Measurements from ENCODE around the gene STARD10.
"Not testable (repeated sequence)": the region's sequence is repeated elsewhere in the genome, so short reads cannot be mapped to it uniquely, and the experiment has no call there.

Gene STARD10

GRCh38 chr11:72793425-72794367, at the start of gene STARD10:
Gene STARD10, minus strand, starts transcription at chr11:72794047. Its CDS starts 12,866 bp downstream, at chr11:72781181.
- peak; percentile 83 for FAIRE-seq

DNA sequence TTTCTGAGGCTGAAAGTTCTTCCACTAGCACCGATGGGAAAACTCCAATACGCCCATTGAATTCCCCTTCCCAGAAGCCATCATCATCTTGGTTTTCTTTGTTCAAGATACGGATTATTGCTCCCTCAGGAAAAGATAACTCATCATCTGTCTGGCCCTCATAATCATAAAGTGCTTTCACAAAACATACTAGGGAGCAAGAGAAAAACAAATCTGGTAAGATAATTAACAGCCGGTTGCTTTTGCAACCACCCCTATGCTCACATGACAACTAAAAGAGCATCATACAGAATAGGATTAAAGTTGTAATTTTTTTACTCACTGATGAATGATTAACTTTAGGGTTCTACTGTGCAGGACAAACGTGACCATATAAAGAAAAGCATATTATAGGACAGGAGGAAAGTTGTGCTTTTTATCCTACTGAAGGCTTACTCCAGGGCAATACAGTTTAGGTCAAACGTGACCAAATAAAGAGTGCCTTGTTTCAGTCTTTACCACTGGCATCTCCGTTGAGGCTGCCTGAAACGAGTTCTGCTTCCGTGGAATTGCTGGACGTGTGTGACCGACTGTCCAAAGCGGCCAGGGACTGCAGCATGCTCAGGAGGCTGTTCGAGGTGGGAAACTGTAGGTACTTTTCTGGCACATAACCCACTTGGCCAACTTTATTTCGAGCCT, 48.9 kb upstream of the STARD10 start:
- no peak for FAIRE-seq

- FAIRE-seq = no peak
Measured at GRCh38 chr11:72842126-72842525, 48.3 kb upstream of the STARD10 start.

- no peak for FAIRE-seq
Measured at GRCh38 chr11:72841397-72841796, 47.5 kb upstream of the STARD10 start.

DNA sequence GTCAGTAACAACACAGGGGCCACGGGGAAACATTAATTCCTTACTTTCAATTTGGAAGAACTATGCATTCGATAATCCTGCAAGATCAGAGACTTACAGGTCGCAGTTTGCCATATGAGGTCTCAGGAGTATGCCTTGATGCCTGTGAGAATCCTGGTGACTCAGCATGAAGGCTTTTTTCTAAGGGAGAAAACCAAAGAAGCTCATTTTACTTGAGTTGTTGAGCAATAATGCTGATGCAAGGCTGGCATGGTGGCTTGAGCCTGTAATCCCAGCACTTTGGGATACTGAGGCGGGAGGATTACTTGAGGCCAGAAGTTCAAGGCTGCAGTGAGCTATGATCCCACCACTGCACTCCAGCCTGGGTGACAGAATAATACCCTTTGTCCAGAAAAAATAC, 46.9 kb upstream of the STARD10 start:
- FAIRE-seq = no peak

- FAIRE-seq = no peak
Measured at GRCh38 chr11:72838691-72839305, 45.0 kb upstream of the STARD10 start.

- FAIRE-seq = no peak
Measured at GRCh38 chr11:72836111-72836510, 42.3 kb upstream of the STARD10 start.

DNA sequence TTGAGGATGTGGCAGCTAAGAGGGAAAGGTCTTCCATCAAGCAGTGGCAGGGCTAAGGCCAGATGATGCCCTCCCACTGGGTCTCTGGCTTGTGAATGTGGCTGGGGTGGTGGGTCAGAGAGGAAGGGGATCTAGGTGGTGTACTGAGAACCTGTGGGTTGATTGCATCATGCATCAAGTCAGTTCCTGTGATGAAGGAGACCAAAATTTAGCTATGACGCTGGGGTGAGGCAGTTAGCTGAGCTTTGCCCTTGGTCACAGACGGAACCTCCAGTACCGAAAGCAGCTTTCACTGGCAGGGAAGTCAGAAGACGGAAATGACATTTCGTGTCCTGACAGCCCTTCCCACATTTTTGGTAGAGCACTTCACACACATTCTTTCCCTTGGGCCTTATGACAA, 41.1 kb upstream of the STARD10 start:
- no peak for FAIRE-seq

- no peak for FAIRE-seq
Measured at GRCh38 chr11:72833811-72834493, 40.1 kb upstream of the STARD10 start.

DNA sequence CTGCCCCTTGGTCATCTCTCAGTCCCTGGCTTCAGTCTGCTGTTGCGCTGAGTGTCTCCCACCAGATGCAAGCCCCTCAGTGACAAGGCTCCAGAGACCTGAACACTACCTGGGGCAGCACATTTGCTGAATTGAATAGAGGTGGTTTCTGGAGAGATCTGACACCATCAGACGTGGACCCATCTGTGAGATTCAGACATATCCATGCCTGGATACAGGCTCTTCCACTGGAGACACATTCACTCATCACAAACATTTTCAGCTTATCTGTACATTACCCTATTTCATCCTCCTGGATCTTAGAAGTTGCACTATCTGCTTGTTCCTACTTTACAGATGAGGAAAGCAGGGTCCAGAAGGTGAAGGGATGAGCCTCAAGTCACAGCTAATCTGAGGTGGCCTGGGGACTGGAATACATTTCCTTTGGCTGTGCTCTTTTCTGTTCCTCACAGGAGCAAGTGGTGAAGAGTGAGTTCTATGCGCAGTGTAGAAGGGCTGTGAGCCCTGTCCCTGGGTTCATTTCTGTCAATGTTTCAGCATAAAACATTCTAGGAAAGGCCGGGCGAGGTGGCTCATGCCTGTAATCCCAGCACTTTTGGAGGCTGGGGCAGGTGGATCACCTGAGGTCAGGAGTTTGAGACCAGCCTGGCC, 39.4 kb upstream of the STARD10 start:
- no peak for FAIRE-seq

GRCh38 chr11:72832301-72833082, 38.6 kb upstream of the STARD10 start:
- no peak for FAIRE-seq

- no peak for FAIRE-seq
Measured at GRCh38 chr11:72831521-72832300, 37.9 kb upstream of the STARD10 start.

DNA sequence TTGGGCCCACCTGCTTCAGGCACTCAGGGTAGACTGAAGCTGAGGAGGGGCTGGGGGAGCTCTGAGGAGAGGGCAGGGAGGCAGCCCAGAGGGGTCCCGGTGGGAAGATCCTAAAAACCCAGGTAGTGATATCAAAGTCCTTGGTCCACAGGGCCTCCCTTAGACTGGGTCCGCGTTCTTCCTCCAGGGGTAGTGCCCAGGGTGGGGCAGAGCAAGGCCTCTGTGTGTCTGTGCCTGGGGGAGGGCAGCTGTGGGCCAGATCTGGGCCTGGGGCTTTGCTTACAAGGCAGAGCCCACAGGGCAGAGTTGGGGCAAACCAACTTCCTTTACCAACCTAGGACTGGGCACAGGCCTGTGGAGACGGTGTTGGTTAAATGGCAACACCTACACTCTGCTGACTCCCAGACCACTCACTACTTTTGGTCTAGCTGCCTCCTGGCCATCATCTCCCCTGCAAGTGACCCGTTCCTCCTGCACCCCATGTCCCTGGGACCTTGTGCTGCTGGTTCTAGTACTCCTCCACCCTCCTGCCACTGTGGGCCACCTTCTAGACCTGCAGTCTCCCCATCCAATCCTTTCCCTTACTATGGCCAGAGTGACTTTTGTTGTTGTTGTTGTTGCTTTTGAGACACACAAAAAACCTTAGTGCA, 36.2 kb upstream of the STARD10 start:
- no peak for FAIRE-seq

GRCh38 chr11:72829178-72829577, 35.3 kb upstream of the STARD10 start:
- no peak for FAIRE-seq

DNA sequence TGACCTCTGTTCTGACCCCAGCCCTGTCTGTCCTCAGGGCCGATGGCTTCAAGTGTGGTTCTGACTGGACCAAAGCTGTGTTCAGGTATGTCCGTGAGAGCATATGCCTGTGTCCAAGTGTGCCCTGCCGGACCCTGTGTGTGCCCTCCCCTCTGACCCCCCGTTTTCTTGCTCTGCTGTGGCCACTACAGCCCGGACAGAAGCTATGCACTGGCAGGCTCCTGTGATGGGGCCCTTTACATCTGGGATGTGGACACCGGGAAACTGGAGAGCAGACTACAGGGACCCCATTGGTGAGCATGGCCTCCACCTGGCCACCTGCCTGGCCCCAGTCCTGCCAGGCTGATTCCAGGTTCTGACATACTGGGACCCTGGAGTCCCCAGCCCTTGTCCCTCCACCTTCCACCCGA, 34.9 kb upstream of the STARD10 start:
- FAIRE-seq = no peak

DNA sequence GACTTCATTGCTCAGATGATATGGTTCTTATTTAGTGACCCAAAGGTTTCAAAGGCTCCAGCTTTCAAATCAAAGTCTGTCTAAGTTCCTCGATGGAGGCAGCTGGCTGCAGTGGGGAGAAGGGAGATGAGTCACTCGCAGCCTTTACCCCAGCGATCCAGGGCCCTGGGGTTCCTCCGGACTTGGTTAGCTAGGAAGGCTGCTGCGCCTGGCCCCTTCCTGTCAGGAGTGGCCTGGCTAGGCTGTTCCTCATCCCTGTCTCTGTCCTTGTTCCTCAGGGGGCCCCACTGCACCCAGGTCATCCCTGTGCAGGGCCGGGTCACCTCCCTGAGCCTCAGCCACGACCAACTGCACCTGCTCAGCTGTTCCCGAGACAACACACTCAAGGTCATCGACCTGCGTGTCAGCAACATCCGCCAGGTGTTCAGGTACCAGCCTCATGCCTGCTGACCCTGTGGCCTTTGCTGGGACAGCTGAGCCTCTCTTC, 34.3 kb upstream of the STARD10 start:
- FAIRE-seq = no peak

DNA sequence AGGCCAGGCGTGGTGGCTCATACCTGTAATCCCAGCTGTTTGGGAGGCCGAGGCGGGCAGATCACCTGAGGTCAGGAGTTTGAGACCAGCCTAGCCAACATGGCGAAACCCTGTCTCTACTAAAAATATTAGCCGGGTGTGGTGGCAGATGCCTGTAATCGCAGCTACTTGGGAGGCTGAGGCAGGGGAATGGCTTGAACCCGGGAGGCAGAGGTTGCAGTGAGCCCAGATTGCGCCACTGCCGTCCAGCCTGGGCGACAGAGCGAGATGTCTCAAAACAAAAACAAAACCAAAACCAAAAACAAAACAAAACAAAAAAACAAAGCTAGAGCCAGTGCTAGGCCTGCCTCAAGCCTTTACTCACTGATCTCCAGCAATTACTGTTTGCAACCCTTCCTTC, 33.8 kb upstream of the STARD10 start:
- not testable (repeated sequence) for FAIRE-seq

GRCh38 chr11:72826942-72827480, 33.2 kb upstream of the STARD10 start:
- no peak for FAIRE-seq

DNA sequence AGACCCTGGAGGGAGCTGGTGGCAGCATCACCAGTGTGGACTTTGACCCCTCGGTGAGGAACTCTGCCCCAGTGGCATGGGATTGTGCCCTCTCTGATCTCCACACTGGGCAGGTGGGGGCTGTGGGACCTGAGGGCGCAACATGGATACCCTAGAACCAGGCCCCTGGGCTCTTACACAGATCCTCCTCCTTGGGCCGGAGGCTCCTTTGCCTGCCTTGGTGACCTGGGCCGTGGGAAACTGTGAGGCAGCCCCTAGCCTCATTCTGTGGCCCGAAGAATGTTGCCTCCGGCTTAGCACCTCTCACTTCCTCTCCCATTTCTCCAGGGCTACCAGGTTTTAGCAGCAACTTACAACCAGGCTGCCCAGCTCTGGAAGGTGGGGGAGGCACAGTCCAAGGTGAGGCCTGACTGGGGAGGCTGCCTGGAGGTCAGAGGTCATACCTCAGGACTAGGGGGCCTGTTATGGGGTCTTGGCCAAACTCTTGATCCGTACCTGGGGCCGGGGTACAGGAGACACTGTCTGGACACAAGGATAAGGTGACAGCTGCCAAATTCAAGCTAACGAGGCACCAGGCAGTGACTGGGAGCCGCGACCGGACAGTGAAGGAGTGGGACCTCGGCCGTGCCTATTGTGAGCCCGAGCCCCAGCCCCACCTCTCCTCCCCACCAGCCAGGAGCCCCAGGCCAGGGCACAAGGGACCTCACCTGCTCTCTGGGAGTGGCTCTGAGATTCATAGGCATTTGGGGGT, 32.5 kb upstream of the STARD10 start:
- FAIRE-seq = no peak

Data from endometrium (tissue), 2 donors.